ENCODE data around the gene ZNF680. TPM values are rescaled to one million over a fixed set of nuclear protein-coding genes. Genes with fewer than 3 reads are reported as not detected.

Gene ZNF680
- total RNA-seq, 1 experiment from 2014 or later, result 11.2 TPM

DNA sequence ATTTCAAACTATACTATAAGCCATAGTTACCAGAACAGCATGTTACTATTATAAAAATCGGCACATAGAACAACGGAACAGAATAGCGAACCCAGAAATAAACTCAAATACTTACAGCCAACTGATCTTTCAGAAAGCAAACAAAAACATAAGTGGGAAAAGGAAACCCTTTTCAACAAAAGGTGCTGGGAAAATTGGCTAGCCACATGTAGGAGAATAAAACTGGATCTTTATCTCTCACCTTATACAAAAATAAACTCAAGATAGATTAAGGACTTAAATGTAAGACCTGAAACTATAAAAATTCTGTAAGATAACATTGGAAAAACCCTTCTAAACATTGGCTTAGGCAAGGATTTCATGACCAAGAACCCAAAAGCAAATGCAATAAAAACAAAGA lies 29.1 kb downstream of the ZNF680 start:
- TF ChIP-seq, protein P1, sequence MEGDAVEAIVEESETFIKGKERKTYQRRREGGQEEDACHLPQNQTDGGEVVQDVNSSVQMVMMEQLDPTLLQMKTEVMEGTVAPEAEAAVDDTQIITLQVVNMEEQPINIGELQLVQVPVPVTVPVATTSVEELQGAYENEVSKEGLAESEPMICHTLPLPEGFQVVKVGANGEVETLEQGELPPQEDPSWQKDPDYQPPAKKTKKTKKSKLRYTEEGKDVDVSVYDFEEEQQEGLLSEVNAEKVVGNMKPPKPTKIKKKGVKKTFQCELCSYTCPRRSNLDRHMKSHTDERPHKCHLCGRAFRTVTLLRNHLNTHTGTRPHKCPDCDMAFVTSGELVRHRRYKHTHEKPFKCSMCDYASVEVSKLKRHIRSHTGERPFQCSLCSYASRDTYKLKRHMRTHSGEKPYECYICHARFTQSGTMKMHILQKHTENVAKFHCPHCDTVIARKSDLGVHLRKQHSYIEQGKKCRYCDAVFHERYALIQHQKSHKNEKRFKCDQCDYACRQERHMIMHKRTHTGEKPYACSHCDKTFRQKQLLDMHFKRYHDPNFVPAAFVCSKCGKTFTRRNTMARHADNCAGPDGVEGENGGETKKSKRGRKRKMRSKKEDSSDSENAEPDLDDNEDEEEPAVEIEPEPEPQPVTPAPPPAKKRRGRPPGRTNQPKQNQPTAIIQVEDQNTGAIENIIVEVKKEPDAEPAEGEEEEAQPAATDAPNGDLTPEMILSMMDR (IDR thresholded peaks at IDR 0.05 in 2 of 3, conservative IDR thresholded peaks at IDR 0.05 in 1 of 3; ENCODE audit: borderline replicate concordance in 1 of 3, insufficient read depth in 1 of 3, low read depth in 2 of 3, low read length in 2 of 3), result no peak
- TF ChIP-seq YY1 (IDR thresholded peaks at IDR 0.05; ENCODE audit: extremely low read depth, insufficient replicate concordance, low read depth, low read length), result no peak
- TF ChIP-seq TCF7L2 (IDR thresholded peaks at IDR 0.05; ENCODE audit: borderline replicate concordance, extremely low read depth, insufficient read depth, insufficient read length), result no peak
- TF ChIP-seq, protein P2, sequence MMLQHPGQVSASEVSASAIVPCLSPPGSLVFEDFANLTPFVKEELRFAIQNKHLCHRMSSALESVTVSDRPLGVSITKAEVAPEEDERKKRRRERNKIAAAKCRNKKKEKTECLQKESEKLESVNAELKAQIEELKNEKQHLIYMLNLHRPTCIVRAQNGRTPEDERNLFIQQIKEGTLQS (IDR thresholded peaks at IDR 0.05), result no peak
- TF ChIP-seq EZH2 (IDR thresholded peaks at IDR 0.05), result no peak
- TF ChIP-seq RAD21 (IDR thresholded peaks at IDR 0.05; ENCODE audit: low read depth), result no peak
- H3K27ac ChIP-seq (ENCODE audit: low read depth, low read length), result no peak overlapping the region
- POLR2A ChIA-PET, result no interaction called here
- no peak overlapping the region for H3K4me3 ChIP-seq (replicated peaks in 1 of 2; ENCODE audit: low read depth in 1 of 2, low read length in 2 of 2)
- H3K4me2 ChIP-seq (ENCODE audit: low read length), result no peak overlapping the region
- RAD21 ChIA-PET (ENCODE audit: low non-redundant PET in 1 of 2, low total read pairs in 2 of 2, uncharacterized antibody in 2 of 2, unreplicated experiment in 2 of 2), result no interaction called here
- no TSS peak for BruUV-seq (replicated peaks)
- ATAC-seq, result no peak
- no peaks in the 10 kb centered on the region for H3K4me1 ChIP-seq (ENCODE audit: control insufficient read depth in 1 of 2, insufficient read depth in 2 of 2, low read length in 2 of 2)
- no peak for DNase-seq (ENCODE audit: low read depth, low spot score)
- no peaks in the 10 kb centered on the region for H3K9me2 ChIP-seq (ENCODE audit: insufficient read depth)
- peaks cover 7 to 11% of the 10 kb centered on the region in 2 experiments for H3K36me3 ChIP-seq (ENCODE audit: control insufficient read depth in 1 of 2, insufficient read depth in 2 of 2, low read length in 2 of 2)
- no peak overlapping the region for H3K9ac ChIP-seq (ENCODE audit: low read length)
- CTCF ChIA-PET, result no interaction called here
- H4K20me1 ChIP-seq (ENCODE audit: insufficient read depth), result no peaks in the 10 kb centered on the region
- peaks cover 3 to 8% of the 10 kb centered on the region in 2 experiments; a peak in 2 of 4 replicates for H3K9me3 ChIP-seq (ENCODE audit: control insufficient read depth in 1 of 2, insufficient read depth in 1 of 2, low read depth in 1 of 2, low read length in 2 of 2)
- H2AFZ ChIP-seq (ENCODE audit: low read depth, low read length, poor library complexity, severe bottlenecking), result no peak overlapping the region
- no peaks in the 10 kb centered on the region for H3K27me3 ChIP-seq (ENCODE audit: insufficient read depth, low read length)
- intact Hi-C loops (cut with micrococcal nuclease), result no loop called here
- peaks cover 72% of the 10 kb centered on the region for H3K79me2 ChIP-seq (ENCODE audit: insufficient read depth, low read length)

DNA sequence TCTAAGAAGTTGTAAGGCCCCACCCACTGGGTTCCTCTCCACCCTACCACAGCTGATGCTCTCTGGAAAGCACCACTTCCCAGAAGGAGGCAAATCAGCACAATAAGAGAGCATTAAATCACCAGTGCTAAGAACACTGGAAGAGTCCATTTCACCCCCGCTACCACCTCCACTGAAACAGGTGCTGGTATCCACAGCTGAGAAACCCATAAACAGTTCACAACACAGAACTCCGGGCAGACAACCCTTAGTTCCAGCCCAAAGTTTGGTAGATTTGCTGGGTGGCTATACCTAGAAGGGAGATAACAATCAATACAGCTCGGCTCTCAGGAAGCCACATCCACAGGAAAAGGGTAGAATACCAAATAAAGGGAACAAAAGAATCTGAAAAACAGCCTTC lies 34.1 kb downstream of the ZNF680 start:
- no peak for DNase-seq (ENCODE audit: low read depth, low spot score)
- no peak overlapping the region for H3K4me2 ChIP-seq (ENCODE audit: low read length)
- RAD21 ChIA-PET (ENCODE audit: low non-redundant PET in 1 of 2, low total read pairs in 2 of 2, uncharacterized antibody in 2 of 2, unreplicated experiment in 2 of 2), result no interaction called here
- no peak for ATAC-seq
- H2AFZ ChIP-seq (ENCODE audit: low read depth, low read length, poor library complexity, severe bottlenecking), result no peak overlapping the region
- H3K9me2 ChIP-seq (ENCODE audit: insufficient read depth), result no peaks in the 10 kb centered on the region
- POLR2A ChIA-PET, result no interaction called here
- H3K9ac ChIP-seq (ENCODE audit: low read length), result no peak overlapping the region
- no peak overlapping the region for H3K4me3 ChIP-seq (replicated peaks in 1 of 2; ENCODE audit: low read depth in 1 of 2, low read length in 2 of 2)
- no peaks in the 10 kb centered on the region for H3K4me1 ChIP-seq (ENCODE audit: control insufficient read depth in 1 of 2, insufficient read depth in 2 of 2, low read length in 2 of 2)
- intact Hi-C loops (cut with micrococcal nuclease), result no loop called here
- no peaks in the 10 kb centered on the region for H3K27me3 ChIP-seq (ENCODE audit: insufficient read depth, low read length)
- no TSS peak for BruUV-seq (replicated peaks)
- no peaks in the 10 kb centered on the region for H4K20me1 ChIP-seq (ENCODE audit: insufficient read depth)
- H3K9me3 ChIP-seq (ENCODE audit: control insufficient read depth in 1 of 2, insufficient read depth in 1 of 2, low read depth in 1 of 2, low read length in 2 of 2), result peaks cover 0 to 18% of the 10 kb centered on the region in 2 experiments; a peak in 3 of 4 replicates
- H3K79me2 ChIP-seq (ENCODE audit: insufficient read depth, low read length), result peaks cover 58% of the 10 kb centered on the region
- no peak overlapping the region for H3K27ac ChIP-seq (ENCODE audit: low read depth, low read length)
- H3K36me3 ChIP-seq (ENCODE audit: control insufficient read depth in 1 of 2, insufficient read depth in 2 of 2, low read length in 2 of 2), result peaks cover 0 to 26% of the 10 kb centered on the region in 2 experiments; a peak in 3 of 4 replicates
- CTCF ChIA-PET, result no interaction called here
- TF ChIP-seq SRF (IDR thresholded peaks at IDR 0.05; ENCODE audit: low read depth), result no peak
- TF ChIP-seq CEBPB (IDR thresholded peaks at IDR 0.05; ENCODE audit: low read depth), result no peak
- no peak for TF ChIP-seq SIN3A (IDR thresholded peaks at IDR 0.05; ENCODE audit: low read depth)
- TF ChIP-seq EZH2phosphoT487 (IDR thresholded peaks at IDR 0.05; ENCODE audit: borderline replicate concordance), result no peak
- TF ChIP-seq, protein P3, sequence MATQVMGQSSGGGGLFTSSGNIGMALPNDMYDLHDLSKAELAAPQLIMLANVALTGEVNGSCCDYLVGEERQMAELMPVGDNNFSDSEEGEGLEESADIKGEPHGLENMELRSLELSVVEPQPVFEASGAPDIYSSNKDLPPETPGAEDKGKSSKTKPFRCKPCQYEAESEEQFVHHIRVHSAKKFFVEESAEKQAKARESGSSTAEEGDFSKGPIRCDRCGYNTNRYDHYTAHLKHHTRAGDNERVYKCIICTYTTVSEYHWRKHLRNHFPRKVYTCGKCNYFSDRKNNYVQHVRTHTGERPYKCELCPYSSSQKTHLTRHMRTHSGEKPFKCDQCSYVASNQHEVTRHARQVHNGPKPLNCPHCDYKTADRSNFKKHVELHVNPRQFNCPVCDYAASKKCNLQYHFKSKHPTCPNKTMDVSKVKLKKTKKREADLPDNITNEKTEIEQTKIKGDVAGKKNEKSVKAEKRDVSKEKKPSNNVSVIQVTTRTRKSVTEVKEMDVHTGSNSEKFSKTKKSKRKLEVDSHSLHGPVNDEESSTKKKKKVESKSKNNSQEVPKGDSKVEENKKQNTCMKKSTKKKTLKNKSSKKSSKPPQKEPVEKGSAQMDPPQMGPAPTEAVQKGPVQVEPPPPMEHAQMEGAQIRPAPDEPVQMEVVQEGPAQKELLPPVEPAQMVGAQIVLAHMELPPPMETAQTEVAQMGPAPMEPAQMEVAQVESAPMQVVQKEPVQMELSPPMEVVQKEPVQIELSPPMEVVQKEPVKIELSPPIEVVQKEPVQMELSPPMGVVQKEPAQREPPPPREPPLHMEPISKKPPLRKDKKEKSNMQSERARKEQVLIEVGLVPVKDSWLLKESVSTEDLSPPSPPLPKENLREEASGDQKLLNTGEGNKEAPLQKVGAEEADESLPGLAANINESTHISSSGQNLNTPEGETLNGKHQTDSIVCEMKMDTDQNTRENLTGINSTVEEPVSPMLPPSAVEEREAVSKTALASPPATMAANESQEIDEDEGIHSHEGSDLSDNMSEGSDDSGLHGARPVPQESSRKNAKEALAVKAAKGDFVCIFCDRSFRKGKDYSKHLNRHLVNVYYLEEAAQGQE (IDR thresholded peaks at IDR 0.05; ENCODE audit: low read depth), result no peak
- no peak for TF ChIP-seq ELF1 (IDR thresholded peaks at IDR 0.05; ENCODE audit: borderline replicate concordance, low read depth)
- no peak for TF ChIP-seq EGR1 (IDR thresholded peaks at IDR 0.05; ENCODE audit: low read depth)
- TF ChIP-seq ZFX (IDR thresholded peaks at IDR 0.05), result no peak
- TF ChIP-seq, protein P2 (IDR thresholded peaks at IDR 0.05), result no peak

Measured in HCT116 (cell line).